GM21786 (cell line): ENCODE measurements around the gene EID2.

Experiments
- ATAC-seq: cut with Tn5 transposase; IDR thresholded peaks from one replicate; pipeline ENCODE4 v1.9.1; 2021; ENCODE audit not compliant: unreplicated experiment

The EID2 gene

GRCh38 chr19:39502640-39503417 lies 37.1 kb downstream of the EID2 start:
- no peak for ATAC-seq

- ATAC-seq = no peak
Measured at GRCh38 chr19:39501340-39501739, 38.6 kb downstream of the EID2 start.

- ATAC-seq = no peak
Measured at GRCh38 chr19:39500543-39500942, 39.4 kb downstream of the EID2 start.

- ATAC-seq = no peak
Measured at GRCh38 chr19:39499932-39500331, 40.0 kb downstream of the EID2 start.

- ATAC-seq = no peak
Measured at GRCh38 chr19:39498798-39499642, 40.9 kb downstream of the EID2 start, which contains the start of gene DLL3. Gene DLL3 (plus strand): TSS chr19:39498947. CDS start chr19:39498975, 28 bp downstream.

- no peak for ATAC-seq
Measured at GRCh38 chr19:39497996-39498797, 41.8 kb downstream of the EID2 start.

GRCh38 chr19:39497701-39497995 lies 42.3 kb downstream of the EID2 start:
- no peak for ATAC-seq

GRCh38 chr19:39496063-39496462 lies 43.9 kb downstream of the EID2 start:
- ATAC-seq = no peak

- no peak for ATAC-seq
Measured at GRCh38 chr19:39494661-39495060, 45.3 kb downstream of the EID2 start.

GRCh38 chr19:39492788-39493187 lies 47.2 kb downstream of the EID2 start:
- no peak for ATAC-seq

GRCh38 chr19:39492225-39492624 lies 47.7 kb downstream of the EID2 start:
- no peak for ATAC-seq

GRCh38 chr19:39489756-39490155 lies 50.2 kb downstream of the EID2 start:
- ATAC-seq = no peak
